AG04450 (cell line): ENCODE measurements around the gene FLACC1. TPM values are rescaled to one million over a fixed set of nuclear protein-coding genes. Genes with fewer than 3 reads are reported as not detected.

Source experiments
- CTCF ChIA-PET: fragments of 300-600, 350-600 bp; formaldehyde crosslinking; extraction: SDS; loops from one replicate; lab custom pipeline; 2022; ENCODE audit warnings: antibody characterized with exemption, inconsistent platforms; lab: Charles Lee
- POLR2A ChIA-PET: fragments of 350-600 bp; formaldehyde crosslinking; extraction: SDS; loops from one replicate; lab custom pipeline; 2021; ENCODE audit warnings: antibody characterized with exemption, inconsistent platforms; lab: Yijun Ruan, JAX
- DNase-seq: peaks from one replicate; pipeline ENCODE4 v3.0.0-alpha.2; 2011; ENCODE audit warnings: low read depth, low spot score
- H3K27ac ChIP-seq: one replicate; pipeline ENCODE4 v1.5.1; 2012; ENCODE audit warnings: low read depth, low read length, control low read depth
- H3K27me3 ChIP-seq: one replicate; pipeline ENCODE4 v1.6.0; 2012; ENCODE audit warnings: low read length; ENCODE audit not compliant: control insufficient read depth, insufficient read depth
- H3K4me3 ChIP-seq: 2 replicates; pipeline ENCODE4 v1.5.1; 2011; ENCODE audit warnings: mild to moderate bottlenecking, low read depth, low read length, control low read depth
- H3K9me3 ChIP-seq: 2 replicates; pipeline ENCODE4 v1.5.1; 2012; ENCODE audit warnings: low read length; ENCODE audit not compliant: control insufficient read depth, insufficient read depth
- polyA plus RNA-seq: library from polyadenylated mRNA; depleted of rRNA; stranded (reverse); fragments of >200 nt; gene quantifications from 2 replicates; pipeline ENCODE4 v1.2.3, GENCODE V29; 2011
- TF ChIP-seq, protein P1 (sequence below): IDR thresholded peaks from 2 replicates; pipeline ENCODE4 v1.5.1; 2011; ENCODE audit warnings: low read depth, low read length, control low read depth, inconsistent platforms

The FLACC1 gene
- polyA plus RNA-seq, 1 experiment = 1.1 TPM

- no peak for DNase-seq
- Histone ChIP-seq H3K9me3 (no peaks in the 10 kb centered on the region), H3K4me3 (no peak overlapping the region), H3K27ac (no peak overlapping the region), H3K27me3 (no peaks in the 10 kb centered on the region)
- POLR2A ChIA-PET = no interaction called here
- CTCF ChIA-PET = no interaction called here
- TF ChIP-seq, protein P1, sequence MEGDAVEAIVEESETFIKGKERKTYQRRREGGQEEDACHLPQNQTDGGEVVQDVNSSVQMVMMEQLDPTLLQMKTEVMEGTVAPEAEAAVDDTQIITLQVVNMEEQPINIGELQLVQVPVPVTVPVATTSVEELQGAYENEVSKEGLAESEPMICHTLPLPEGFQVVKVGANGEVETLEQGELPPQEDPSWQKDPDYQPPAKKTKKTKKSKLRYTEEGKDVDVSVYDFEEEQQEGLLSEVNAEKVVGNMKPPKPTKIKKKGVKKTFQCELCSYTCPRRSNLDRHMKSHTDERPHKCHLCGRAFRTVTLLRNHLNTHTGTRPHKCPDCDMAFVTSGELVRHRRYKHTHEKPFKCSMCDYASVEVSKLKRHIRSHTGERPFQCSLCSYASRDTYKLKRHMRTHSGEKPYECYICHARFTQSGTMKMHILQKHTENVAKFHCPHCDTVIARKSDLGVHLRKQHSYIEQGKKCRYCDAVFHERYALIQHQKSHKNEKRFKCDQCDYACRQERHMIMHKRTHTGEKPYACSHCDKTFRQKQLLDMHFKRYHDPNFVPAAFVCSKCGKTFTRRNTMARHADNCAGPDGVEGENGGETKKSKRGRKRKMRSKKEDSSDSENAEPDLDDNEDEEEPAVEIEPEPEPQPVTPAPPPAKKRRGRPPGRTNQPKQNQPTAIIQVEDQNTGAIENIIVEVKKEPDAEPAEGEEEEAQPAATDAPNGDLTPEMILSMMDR = no peak
Measured at GRCh38 chr2:201345625-201346213, 11.4 kb downstream of the FLACC1 start.

DNA sequence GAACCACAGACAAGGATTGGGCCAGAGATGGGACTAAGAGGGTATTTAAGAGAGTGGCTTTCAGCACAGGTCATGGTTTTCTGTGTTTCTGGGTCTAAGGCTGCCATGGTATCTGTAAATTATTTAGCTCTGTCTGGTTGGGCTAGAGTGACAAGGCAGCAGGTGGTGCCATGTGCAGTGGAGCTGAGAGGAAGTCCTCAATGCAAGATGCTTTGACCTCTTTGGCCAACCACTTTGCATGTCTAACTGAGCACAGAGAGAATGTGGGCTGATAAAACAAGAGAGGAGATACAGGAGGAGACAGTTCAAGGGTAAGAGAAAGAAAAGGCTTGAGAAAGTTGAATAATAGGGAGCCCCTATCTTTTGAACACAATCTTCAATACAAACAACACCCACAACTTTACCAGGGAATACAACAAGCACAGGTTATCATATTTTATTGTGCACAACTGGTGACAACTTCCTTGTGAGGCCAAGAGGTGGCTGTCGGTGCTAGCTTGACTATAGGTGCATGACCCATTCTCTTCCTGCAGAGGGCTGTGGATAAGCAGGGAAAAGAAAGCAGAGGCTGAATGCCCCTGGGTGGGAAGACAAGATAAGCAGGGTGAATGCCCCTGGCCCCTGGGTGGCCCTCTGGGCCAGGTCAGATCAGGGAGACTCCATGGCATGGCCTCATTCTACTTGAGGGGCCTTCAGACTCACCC is 12.3 kb downstream of the FLACC1 start:
- POLR2A ChIA-PET = no interaction called here
- no peak overlapping the region for H3K4me3 ChIP-seq
- DNase-seq = no peak
- TF ChIP-seq, protein P1 = no peak; the same call in 1 of the 2 replicates
- CTCF ChIA-PET = no interaction called here
- H3K27ac ChIP-seq = no peak overlapping the region
- H3K9me3 ChIP-seq = no peaks in the 10 kb centered on the region
- no peaks in the 10 kb centered on the region for H3K27me3 ChIP-seq

- Histone ChIP-seq H3K9me3 (no peaks in the 10 kb centered on the region), H3K27ac (no peak overlapping the region), H3K27me3 (no peaks in the 10 kb centered on the region), H3K4me3 (no peak overlapping the region)
- no peak for DNase-seq
- CTCF ChIA-PET = no interaction called here
- TF ChIP-seq, protein P1 = no peak
- POLR2A ChIA-PET = no interaction called here
Measured at GRCh38 chr2:201343559-201343958, 13.6 kb downstream of the FLACC1 start.

- DNase-seq = no peak
- no peak overlapping the region for H3K27ac ChIP-seq
- CTCF ChIA-PET = no interaction called here
- POLR2A ChIA-PET = no interaction called here
- H3K9me3 ChIP-seq = no peaks in the 10 kb centered on the region
- H3K27me3 ChIP-seq = no peaks in the 10 kb centered on the region
- TF ChIP-seq, protein P1 = no peak
- H3K4me3 ChIP-seq = no peak overlapping the region
Measured at GRCh38 chr2:201342923-201343322, 14.2 kb downstream of the FLACC1 start.

DNA sequence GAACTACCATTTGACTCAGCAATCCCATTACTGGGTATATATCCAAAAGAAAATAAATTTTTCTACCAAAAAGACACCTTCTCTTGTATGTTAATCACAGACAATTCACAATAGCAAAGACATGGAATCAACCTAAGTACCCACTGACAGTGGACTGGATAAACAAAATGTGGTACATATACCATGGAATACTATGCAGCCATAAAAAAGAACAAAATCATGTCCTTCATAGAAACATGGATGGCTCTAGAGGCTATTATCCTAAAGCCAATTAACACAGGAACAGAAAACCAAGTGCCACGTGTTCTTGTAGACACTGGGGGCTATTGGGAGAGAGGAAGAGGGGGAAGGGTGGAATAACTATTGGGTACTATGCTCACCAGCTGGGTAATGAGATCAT is 27.7 kb downstream of the FLACC1 start:
- TF ChIP-seq, protein P1 = no peak
- CTCF ChIA-PET = no interaction called here

More for the DNA sequence above, 27.7 kb downstream of the FLACC1 start:
- no peak for DNase-seq
- POLR2A ChIA-PET = no interaction called here
- Histone ChIP-seq H3K27me3 (no peaks in the 10 kb centered on the region), H3K4me3 (no peak overlapping the region), H3K9me3 (no peaks in the 10 kb centered on the region), H3K27ac (no peak overlapping the region)
